Cardiac fibroblast (primary cell): ENCODE data around the gene PARD3B.

Experiments used
- DNase-seq, 2 donors: peaks; one replicate each; pipeline versions ENCODE4 v3.0.0 to v3.0.0-alpha.2; 2010; ENCODE audit warnings: low read depth in 2 of 2
- H3K4me3 ChIP-seq, 2 donors: replicated peaks in 1 of 2; 1 replicate in 1 of 2; 2 replicates in 1 of 2; pipeline ENCODE4 v1.5.1; 2011; ENCODE audit warnings: low read depth in 2 of 2, low read length in 2 of 2, mild to moderate bottlenecking in 2 of 2, moderate library complexity in 1 of 2
- CTCF ChIP-seq: IDR thresholded peaks from one replicate; pipeline ENCODE4 v1.5.1; 2011; ENCODE audit warnings: low read depth, mild to moderate bottlenecking, low read length, inconsistent platforms

The PARD3B gene

GRCh38 chr2:205280596-205281236, 735.4 kb downstream of the PARD3B start:
- no peak for DNase-seq
- no peak for TF ChIP-seq CTCF
- no peak overlapping the region for H3K4me3 ChIP-seq

- no peak for DNase-seq
- TF ChIP-seq CTCF: no peak
These were observed 738.5 kb downstream of the PARD3B start for GRCh38 chr2:205283736-205284270.

GRCh38 chr2:205284334-205284733, 739.1 kb downstream of the PARD3B start:
- no peak overlapping the region for H3K4me3 ChIP-seq
- no peak for DNase-seq
- TF ChIP-seq CTCF: no peak

More at GRCh38 chr2:205283736-205284270, 738.5 kb downstream of the PARD3B start:
- no peak overlapping the region for H3K4me3 ChIP-seq

- TF ChIP-seq CTCF: no peak
- peak in 1 of 2 donors; percentile 11 for DNase-seq
- H3K4me3 ChIP-seq: no peak overlapping the region
These were observed 742.0 kb downstream of the PARD3B start for GRCh38 chr2:205287316-205287715.

GRCh38 chr2:205288686-205289085, 743.4 kb downstream of the PARD3B start:
- no peak for TF ChIP-seq CTCF
- no peak for DNase-seq
- H3K4me3 ChIP-seq: no peak overlapping the region

GRCh38 chr2:205290299-205290698, 745.0 kb downstream of the PARD3B start:
- no peak overlapping the region for H3K4me3 ChIP-seq
- no peak for DNase-seq
- no peak for TF ChIP-seq CTCF

GRCh38 chr2:205292665-205293295, 747.5 kb downstream of the PARD3B start:
- no peak overlapping the region for H3K4me3 ChIP-seq
- TF ChIP-seq CTCF: no peak
- DNase-seq: no peak
